Measurements from ENCODE around the gene SLC35F3. TPM values are rescaled to one million over a fixed set of nuclear protein-coding genes. Genes with fewer than 3 reads are reported as not detected.

The SLC35F3 gene
- polyA plus RNA-seq, 1 donor: 0.55 TPM

- DNase-seq: no peak
- Histone ChIP-seq H3K27me3 (ENCODE audit: control insufficient read depth, insufficient read depth, low read length) (no peaks in the 10 kb centered on the region), H3K9me3 (ENCODE audit: control insufficient read depth, low read depth, low read length) (no peaks in the 10 kb centered on the region), H3K36me3 (ENCODE audit: control insufficient read depth, insufficient read depth, low read length) (no peaks in the 10 kb centered on the region), H3K4me3 (ENCODE audit: low read length) (no peak overlapping the region), H3K27ac (ENCODE audit: low read length) (no peak overlapping the region), H3K4me1 (ENCODE audit: control insufficient read depth, insufficient read depth, low read length) (no peaks in the 10 kb centered on the region)
- WGBS (ENCODE audit: insufficient coverage, low lambda C conversion rate): 0% methylated on average over 1 of the region's 2 CpGs
Observed at GRCh38 chr1:233990486-233990885, 86.0 kb downstream of the SLC35F3 start.

- H3K4me1 ChIP-seq (ENCODE audit: control insufficient read depth, insufficient read depth, low read length): no peaks in the 10 kb centered on the region
- no peak for DNase-seq
- no CpG with 5 or more reads among the region's 6 CpGs for WGBS (ENCODE audit: insufficient coverage, low lambda C conversion rate)
- no peak overlapping the region for H3K27ac ChIP-seq (ENCODE audit: low read length)
- no peaks in the 10 kb centered on the region for H3K27me3 ChIP-seq (ENCODE audit: control insufficient read depth, insufficient read depth, low read length)
- H3K9me3 ChIP-seq (ENCODE audit: control insufficient read depth, low read depth, low read length): no peaks in the 10 kb centered on the region
- H3K36me3 ChIP-seq (ENCODE audit: control insufficient read depth, insufficient read depth, low read length): no peaks in the 10 kb centered on the region
- H3K4me3 ChIP-seq (ENCODE audit: low read length): no peak overlapping the region
Observed at GRCh38 chr1:233993651-233994050, 89.2 kb downstream of the SLC35F3 start.

DNA sequence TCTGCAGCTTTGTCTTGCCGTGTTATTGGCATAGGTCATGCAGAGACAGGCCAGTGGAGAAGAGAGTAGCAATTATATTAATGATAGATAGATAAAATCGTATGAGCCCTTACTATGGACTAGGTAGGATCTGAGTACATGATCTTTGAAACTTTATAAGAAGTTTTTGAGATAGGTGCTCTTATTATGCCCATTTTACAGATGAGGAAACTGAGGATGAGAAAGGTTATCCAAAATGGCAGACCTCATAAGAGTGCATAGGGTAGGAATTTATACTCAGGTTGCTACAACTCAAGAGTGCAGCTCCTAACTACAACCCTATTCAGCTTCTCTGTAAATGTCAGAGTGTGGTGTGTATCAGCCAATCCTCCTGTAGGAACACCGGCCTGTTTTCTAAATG is 89.6 kb downstream of the SLC35F3 start:
- Histone ChIP-seq H3K4me3 (ENCODE audit: low read length) (no peak overlapping the region), H3K4me1 (ENCODE audit: control insufficient read depth, insufficient read depth, low read length) (no peaks in the 10 kb centered on the region), H3K27ac (ENCODE audit: low read length) (no peak overlapping the region), H3K27me3 (ENCODE audit: control insufficient read depth, insufficient read depth, low read length) (no peaks in the 10 kb centered on the region), H3K36me3 (ENCODE audit: control insufficient read depth, insufficient read depth, low read length) (no peaks in the 10 kb centered on the region), H3K9me3 (ENCODE audit: control insufficient read depth, low read depth, low read length) (no peaks in the 10 kb centered on the region)
- DNase-seq: no peak
- WGBS (ENCODE audit: insufficient coverage, low lambda C conversion rate): no CpG with 5 or more reads among the region's 3 CpGs

DNA sequence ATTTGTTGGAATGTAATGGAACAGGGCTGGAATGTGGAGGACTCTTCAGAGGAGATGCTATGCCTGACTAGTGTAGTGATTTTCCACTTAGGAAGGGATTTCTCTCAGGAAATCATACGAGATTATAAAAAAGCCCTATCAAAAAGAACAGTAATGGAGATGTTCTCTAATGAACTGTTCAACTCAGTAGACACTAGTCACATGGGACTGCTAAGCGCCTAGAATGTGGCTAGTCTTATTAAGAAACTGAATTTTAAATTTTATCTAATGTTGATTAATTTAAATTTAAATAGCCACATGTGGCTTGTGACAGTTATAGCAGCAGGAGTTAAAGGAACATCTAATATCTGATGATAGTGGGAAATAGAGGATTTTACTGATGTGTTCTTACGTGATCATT is 94.0 kb downstream of the SLC35F3 start:
- no peaks in the 10 kb centered on the region for H3K27me3 ChIP-seq (ENCODE audit: control insufficient read depth, insufficient read depth, low read length)
- H3K27ac ChIP-seq (ENCODE audit: low read length): no peak overlapping the region
- no peaks in the 10 kb centered on the region for H3K36me3 ChIP-seq (ENCODE audit: control insufficient read depth, insufficient read depth, low read length)
- no peak for DNase-seq
- WGBS (ENCODE audit: insufficient coverage, low lambda C conversion rate): 80% methylated on average over 1 of the region's 3 CpGs
- no peaks in the 10 kb centered on the region for H3K9me3 ChIP-seq (ENCODE audit: control insufficient read depth, low read depth, low read length)
- no peak overlapping the region for H3K4me3 ChIP-seq (ENCODE audit: low read length)
- H3K4me1 ChIP-seq (ENCODE audit: control insufficient read depth, insufficient read depth, low read length): no peaks in the 10 kb centered on the region

DNA sequence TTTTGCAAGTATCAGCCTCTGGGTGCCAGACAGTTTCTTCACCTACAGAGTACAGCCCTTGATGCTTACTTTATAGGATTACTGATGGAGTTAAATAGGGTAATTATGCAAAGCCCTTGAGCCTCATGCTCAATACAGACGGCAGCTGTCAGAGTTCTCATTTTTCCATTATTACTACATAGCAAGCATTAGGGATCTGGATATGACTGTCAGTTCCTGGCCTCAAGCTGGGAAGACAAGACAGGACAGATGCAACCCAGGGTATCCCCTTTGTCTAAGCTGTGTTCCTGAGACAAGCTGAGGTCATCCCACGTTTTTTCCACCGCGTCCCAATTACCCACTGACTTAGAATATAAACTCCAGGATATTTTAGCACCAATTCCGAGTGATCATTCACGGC is 94.4 kb downstream of the SLC35F3 start:
- 60% methylated on average over 1 of the region's 6 CpGs for WGBS (ENCODE audit: insufficient coverage, low lambda C conversion rate)
- H3K9me3 ChIP-seq (ENCODE audit: control insufficient read depth, low read depth, low read length): no peaks in the 10 kb centered on the region
- no peak overlapping the region for H3K4me3 ChIP-seq (ENCODE audit: low read length)
- no peak for DNase-seq
- H3K27me3 ChIP-seq (ENCODE audit: control insufficient read depth, insufficient read depth, low read length): no peaks in the 10 kb centered on the region
- no peaks in the 10 kb centered on the region for H3K36me3 ChIP-seq (ENCODE audit: control insufficient read depth, insufficient read depth, low read length)
- no peaks in the 10 kb centered on the region for H3K4me1 ChIP-seq (ENCODE audit: control insufficient read depth, insufficient read depth, low read length)
- no peak overlapping the region for H3K27ac ChIP-seq (ENCODE audit: low read length)

DNA sequence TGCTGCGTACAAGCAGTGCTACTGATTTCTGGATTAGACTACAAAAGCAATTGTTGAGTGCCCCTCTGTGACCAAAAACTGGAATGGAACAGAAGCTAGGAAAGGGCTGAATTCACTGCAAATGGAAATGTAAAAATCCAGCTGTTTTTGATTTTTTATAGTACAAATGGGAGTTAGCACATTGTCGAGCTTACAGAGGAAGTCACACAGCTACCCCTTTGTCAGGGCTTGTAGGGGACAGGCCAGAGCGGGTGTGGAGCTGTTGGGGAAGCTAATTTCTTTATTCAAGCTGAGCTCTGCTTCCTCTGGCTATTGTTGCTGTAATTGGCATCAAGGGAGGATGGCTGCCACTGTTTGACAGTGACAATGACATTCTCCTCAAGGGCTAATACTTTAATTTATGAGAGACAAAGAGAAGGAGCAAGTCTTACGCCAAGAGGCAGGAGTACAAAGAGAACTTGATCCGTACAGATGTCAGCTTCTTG is 96.1 kb downstream of the SLC35F3 start:
- no peaks in the 10 kb centered on the region for H3K4me1 ChIP-seq (ENCODE audit: control insufficient read depth, insufficient read depth, low read length)
- H3K4me3 ChIP-seq (ENCODE audit: low read length): no peak overlapping the region
- no peaks in the 10 kb centered on the region for H3K36me3 ChIP-seq (ENCODE audit: control insufficient read depth, insufficient read depth, low read length)
- no peaks in the 10 kb centered on the region for H3K27me3 ChIP-seq (ENCODE audit: control insufficient read depth, insufficient read depth, low read length)
- no peak for DNase-seq
- H3K9me3 ChIP-seq (ENCODE audit: control insufficient read depth, low read depth, low read length): no peaks in the 10 kb centered on the region
- no CpG with 5 or more reads among the region's 5 CpGs for WGBS (ENCODE audit: insufficient coverage, low lambda C conversion rate)
- H3K27ac ChIP-seq (ENCODE audit: low read length): no peak overlapping the region

DNA sequence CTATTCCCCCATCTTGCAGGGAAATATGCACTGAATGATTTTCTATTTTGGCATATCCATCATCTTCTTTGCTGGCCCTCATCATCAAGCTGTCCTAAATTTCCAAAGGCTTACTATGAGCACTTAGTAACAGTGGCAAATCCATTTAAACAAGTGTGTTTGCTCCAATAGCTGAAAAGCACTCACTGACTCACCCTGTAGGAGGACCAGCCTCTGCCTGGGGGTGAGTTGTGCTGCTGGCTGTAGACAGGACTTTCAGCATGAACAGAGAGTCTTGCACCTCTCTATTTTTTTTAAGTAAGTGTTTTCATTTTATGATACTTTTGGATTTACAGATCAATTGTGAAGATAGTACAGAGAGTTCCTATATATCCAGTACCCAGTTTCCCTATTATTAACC is 97.3 kb downstream of the SLC35F3 start:
- Histone ChIP-seq H3K36me3 (ENCODE audit: control insufficient read depth, insufficient read depth, low read length) (no peaks in the 10 kb centered on the region), H3K4me1 (ENCODE audit: control insufficient read depth, insufficient read depth, low read length) (no peaks in the 10 kb centered on the region), H3K27me3 (ENCODE audit: control insufficient read depth, insufficient read depth, low read length) (peaks cover 3% of the 10 kb centered on the region), H3K4me3 (ENCODE audit: low read length) (no peak overlapping the region), H3K9me3 (ENCODE audit: control insufficient read depth, low read depth, low read length) (no peaks in the 10 kb centered on the region), H3K27ac (ENCODE audit: low read length) (no peak overlapping the region)
- no peak for DNase-seq

DNA sequence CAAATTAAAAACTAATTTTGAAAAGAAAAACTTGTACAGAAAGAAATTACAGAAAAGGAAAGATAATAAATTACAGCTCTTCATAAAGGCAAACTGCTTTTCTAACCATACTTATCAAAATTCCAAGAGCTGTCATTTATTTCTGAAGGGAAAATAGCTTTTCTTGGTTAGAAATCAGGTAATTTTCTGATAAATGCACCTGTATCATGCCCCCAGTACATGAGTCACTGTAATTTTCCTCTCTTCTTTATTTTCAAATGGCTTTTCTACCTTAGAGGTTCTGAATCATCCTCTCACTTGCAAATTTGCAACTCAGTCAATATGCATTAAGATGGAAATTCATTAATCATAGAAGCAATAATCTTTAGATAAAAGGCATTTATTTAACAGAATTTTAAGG is 100.1 kb downstream of the SLC35F3 start:
- no peak overlapping the region for H3K4me3 ChIP-seq (ENCODE audit: low read length)
- H3K27ac ChIP-seq (ENCODE audit: low read length): no peak overlapping the region
- peaks cover 3% of the 10 kb centered on the region for H3K27me3 ChIP-seq (ENCODE audit: control insufficient read depth, insufficient read depth, low read length)
- no peaks in the 10 kb centered on the region for H3K36me3 ChIP-seq (ENCODE audit: control insufficient read depth, insufficient read depth, low read length)
- no peak for DNase-seq
- no peaks in the 10 kb centered on the region for H3K4me1 ChIP-seq (ENCODE audit: control insufficient read depth, insufficient read depth, low read length)
- no peaks in the 10 kb centered on the region for H3K9me3 ChIP-seq (ENCODE audit: control insufficient read depth, low read depth, low read length)

DNA sequence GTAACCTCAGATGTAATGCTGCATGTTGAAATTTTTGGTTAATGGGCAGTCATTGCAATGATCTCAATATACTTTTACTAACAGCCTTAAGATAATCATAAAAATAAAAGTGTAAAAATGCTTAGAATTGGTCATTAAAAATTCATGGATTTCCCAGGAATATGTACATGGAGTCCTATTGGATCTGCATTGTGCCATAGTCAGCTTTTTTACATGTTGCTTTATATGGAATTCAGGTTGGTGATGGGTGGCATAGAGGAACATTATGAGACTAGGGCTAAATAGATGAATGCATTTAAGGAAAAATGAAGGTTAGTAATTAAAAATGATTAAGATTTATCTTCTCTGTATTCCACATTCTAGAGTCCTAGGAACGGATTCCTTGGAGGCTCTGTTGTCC is 103.2 kb downstream of the SLC35F3 start:
- H3K9me3 ChIP-seq (ENCODE audit: control insufficient read depth, low read depth, low read length): no peaks in the 10 kb centered on the region
- no peak overlapping the region for H3K27ac ChIP-seq (ENCODE audit: low read length)
- no peak overlapping the region for H3K4me3 ChIP-seq (ENCODE audit: low read length)
- DNase-seq: no peak
- WGBS (ENCODE audit: insufficient coverage, low lambda C conversion rate): no CpG with 5 or more reads among the region's 1 CpG
- H3K4me1 ChIP-seq (ENCODE audit: control insufficient read depth, insufficient read depth, low read length): no peaks in the 10 kb centered on the region
- H3K36me3 ChIP-seq (ENCODE audit: control insufficient read depth, insufficient read depth, low read length): no peaks in the 10 kb centered on the region
- peaks cover 3% of the 10 kb centered on the region for H3K27me3 ChIP-seq (ENCODE audit: control insufficient read depth, insufficient read depth, low read length)

DNA sequence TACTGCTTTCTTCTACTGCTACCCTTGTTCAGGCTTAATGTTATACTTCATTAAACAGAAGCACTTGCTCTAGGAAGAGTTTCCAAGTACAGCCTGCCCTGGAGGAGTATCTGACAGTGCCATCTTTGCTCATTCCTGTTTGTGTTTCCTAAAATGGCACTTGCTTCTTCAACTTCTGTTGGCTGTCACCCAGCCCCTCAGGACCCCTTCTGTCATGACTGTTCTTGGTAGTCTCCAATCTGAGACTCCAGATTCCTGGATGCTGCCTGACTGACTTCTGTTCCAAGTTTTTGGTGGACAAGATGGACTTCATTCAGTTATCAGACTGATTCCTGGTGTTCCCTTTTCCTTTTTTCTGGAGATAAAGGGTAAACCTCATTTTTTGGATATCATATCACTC is 104.1 kb downstream of the SLC35F3 start:
- no peaks in the 10 kb centered on the region for H3K9me3 ChIP-seq (ENCODE audit: control insufficient read depth, low read depth, low read length)
- no peak overlapping the region for H3K27ac ChIP-seq (ENCODE audit: low read length)
- H3K27me3 ChIP-seq (ENCODE audit: control insufficient read depth, insufficient read depth, low read length): peaks cover 3% of the 10 kb centered on the region
- no peaks in the 10 kb centered on the region for H3K36me3 ChIP-seq (ENCODE audit: control insufficient read depth, insufficient read depth, low read length)
- H3K4me1 ChIP-seq (ENCODE audit: control insufficient read depth, insufficient read depth, low read length): no peaks in the 10 kb centered on the region
- no peak for DNase-seq
- no peak overlapping the region for H3K4me3 ChIP-seq (ENCODE audit: low read length)

DNA sequence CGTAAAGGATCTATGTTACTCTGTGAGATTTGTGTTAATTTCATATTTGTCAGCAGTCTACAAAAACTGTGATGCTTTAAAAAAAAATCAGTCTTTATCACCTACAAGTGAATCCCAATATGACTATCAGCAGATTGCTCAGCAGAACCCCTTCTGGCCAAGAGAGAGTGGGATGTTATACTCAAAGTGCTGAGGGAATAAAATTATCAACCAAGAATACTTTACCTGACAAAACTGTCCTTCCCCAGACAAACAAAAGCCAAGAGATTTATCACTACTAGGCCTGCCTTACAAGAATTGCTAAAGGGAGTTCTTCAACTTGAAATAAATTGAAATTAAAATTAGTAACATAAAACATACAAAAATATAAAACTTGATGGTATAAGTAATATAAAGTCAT is 105.2 kb downstream of the SLC35F3 start:
- H3K4me3 ChIP-seq (ENCODE audit: low read length): no peak overlapping the region
- WGBS (ENCODE audit: insufficient coverage, low lambda C conversion rate): no CpG with 5 or more reads among the region's 1 CpG
- DNase-seq: no peak
- peaks cover 3% of the 10 kb centered on the region for H3K27me3 ChIP-seq (ENCODE audit: control insufficient read depth, insufficient read depth, low read length)
- H3K36me3 ChIP-seq (ENCODE audit: control insufficient read depth, insufficient read depth, low read length): no peaks in the 10 kb centered on the region
- H3K27ac ChIP-seq (ENCODE audit: low read length): no peak overlapping the region
- no peaks in the 10 kb centered on the region for H3K9me3 ChIP-seq (ENCODE audit: control insufficient read depth, low read depth, low read length)
- no peaks in the 10 kb centered on the region for H3K4me1 ChIP-seq (ENCODE audit: control insufficient read depth, insufficient read depth, low read length)

Measured in large intestine (tissue), 3 donors.